AG09309 (cell line): ENCODE measurements around the gene PIAS4.
"Not testable (repeated sequence)": the region's sequence is repeated elsewhere in the genome, so short reads cannot be mapped to it uniquely, and the experiment has no call there.

ENCODE experiments used
- DNase-seq: peaks from one replicate; pipeline ENCODE4 v3.0.0-alpha.2; 2010; ENCODE audit warnings: low read depth
- H3K4me3 ChIP-seq: 2 replicates; pipeline ENCODE4 v1.5.1; 2011; ENCODE audit warnings: mild to moderate bottlenecking, low read depth, low read length, moderate library complexity; ENCODE audit not compliant: control insufficient read depth
- CTCF ChIP-seq: IDR thresholded peaks from 2 replicates; pipeline ENCODE4 v1.5.1; 2011; ENCODE audit warnings: mild to moderate bottlenecking, low read depth, low read length, inconsistent platforms; ENCODE audit not compliant: insufficient read depth, control insufficient read depth; ENCODE audit errors: missing control alignments

The PIAS4 gene

GRCh38 chr19:4009990-4010807, 2.7 kb downstream of the PIAS4 start:
- DNase-seq = no peak
- no peak for TF ChIP-seq CTCF
- no peak overlapping the region for H3K4me3 ChIP-seq

GRCh38 chr19:4010808-4011110, 3.2 kb downstream of the PIAS4 start:
- H3K4me3 ChIP-seq = no peak overlapping the region
- no peak for DNase-seq
- TF ChIP-seq CTCF = no peak

GRCh38 chr19:4011430-4011829, 3.9 kb downstream of the PIAS4 start:
- not testable (repeated sequence) for DNase-seq, H3K4me3 ChIP-seq

DNA sequence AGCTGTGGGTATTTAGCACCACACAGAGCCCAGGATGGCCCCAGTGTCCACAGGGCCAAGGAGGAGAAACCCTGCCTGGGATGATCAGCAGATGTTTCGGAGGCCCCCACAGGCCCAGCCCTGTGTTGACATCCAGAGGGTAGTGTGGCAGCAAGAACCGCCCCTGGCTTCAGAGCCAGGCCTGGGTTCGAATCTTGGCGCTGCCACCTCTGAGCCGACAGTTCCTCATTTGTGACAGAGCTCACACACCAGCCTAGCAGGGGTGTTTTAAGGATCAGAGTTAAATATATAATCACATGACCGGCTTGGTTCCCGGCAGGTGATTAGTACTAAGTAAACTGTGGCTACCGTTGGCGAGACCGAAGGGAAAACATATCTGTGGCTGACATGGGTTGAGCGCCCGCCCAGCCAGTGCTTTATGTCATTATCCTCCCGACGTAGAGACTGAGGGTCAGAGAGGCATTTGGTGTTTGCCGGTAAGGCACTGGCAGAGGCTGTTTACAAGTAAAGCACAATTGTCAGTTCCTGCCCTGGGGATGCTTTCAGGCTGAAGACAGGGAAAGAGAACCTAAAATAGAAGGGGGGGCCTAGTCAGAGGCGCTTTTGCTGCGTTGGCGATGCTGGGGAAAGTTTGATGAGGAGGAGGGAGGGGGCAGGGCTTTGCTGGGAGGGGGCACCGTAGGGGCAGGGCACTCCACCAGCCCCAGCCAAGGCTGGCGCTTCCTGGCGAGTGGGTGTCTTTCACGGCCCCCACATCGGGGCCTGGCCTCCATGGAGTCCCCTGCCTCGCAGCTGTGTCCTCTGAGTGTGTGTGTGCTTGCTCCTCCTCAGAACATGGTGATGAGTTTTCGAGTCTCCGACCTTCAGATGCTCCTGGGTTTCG, 4.8 kb downstream of the PIAS4 start:
- no peak overlapping the region for H3K4me3 ChIP-seq
- no peak for TF ChIP-seq CTCF
- DNase-seq = no peak

DNA sequence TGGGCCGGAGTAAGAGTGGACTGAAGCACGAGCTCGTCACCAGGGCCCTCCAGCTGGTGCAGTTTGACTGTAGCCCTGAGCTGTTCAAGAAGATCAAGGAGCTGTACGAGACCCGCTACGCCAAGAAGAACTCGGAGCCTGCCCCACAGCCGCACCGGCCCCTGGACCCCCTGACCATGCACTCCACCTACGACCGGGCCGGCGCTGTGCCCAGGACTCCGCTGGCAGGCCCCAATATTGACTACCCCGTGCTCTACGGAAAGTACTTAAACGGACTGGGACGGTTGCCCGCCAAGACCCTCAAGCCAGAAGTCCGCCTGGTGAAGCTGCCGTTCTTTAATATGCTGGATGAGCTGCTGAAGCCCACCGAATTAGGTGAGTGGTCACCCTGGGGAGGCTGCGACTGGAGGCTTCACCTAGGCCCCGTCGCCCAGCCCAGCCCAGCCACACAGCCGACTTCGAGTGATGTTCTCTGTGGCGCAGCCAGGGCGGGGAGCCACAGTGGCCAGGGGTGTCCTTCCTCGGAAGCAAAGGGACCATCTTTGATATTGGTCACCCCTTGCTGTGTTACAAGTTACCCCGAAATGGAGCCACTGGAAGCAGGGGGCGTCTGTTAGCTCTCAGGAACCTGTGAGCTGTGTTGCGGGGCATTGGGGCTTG, 5.6 kb downstream of the PIAS4 start:
- DNase-seq = no peak
- H3K4me3 ChIP-seq = no peak overlapping the region
- no peak for TF ChIP-seq CTCF

DNA sequence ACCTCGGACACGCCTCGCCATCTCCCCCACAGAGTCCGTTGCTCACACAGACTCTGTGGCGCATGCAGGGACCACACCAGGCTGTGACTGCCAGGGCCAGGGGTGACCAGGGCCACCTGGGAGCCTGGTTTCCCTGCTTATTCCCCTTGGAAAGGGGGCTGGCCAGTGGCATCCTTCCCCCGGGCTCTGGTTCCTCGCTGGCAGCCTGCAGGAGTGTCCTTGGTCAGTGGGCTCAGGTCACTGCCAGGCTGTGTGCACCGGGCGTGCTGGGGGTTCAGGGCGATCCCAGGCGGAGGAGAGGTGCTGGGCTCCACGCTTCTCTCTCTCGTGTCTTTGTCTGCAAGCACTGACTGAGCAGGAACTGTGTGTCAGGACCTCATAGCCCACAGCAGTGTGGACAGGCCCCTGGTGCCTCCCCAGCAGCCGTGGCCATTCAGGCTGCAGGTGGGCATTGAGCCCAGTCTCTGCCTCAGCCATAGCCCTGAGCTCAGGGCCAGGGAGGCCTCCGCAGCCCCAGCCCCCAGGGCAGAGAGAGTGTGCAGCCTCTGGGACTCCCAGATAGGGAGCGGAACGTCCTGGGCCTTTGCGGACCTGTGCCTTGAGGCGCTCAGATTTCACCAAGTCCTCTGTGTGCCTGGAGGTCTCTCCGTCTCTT, 6.5 kb downstream of the PIAS4 start:
- no peak for TF ChIP-seq CTCF
- no peak for DNase-seq
- no peak overlapping the region for H3K4me3 ChIP-seq
